H1 (cell line): ENCODE results near the gene GTF2H3. TPM values are rescaled to one million over a fixed set of nuclear protein-coding genes. Genes with fewer than 3 reads are reported as not detected.

ENCODE experiments used
- CTCF ChIA-PET: fragments of 300-600 bp; sonication (Branson Sonifier 250); formaldehyde crosslinking; loops from one replicate; lab custom pipeline; 2021; ENCODE audit not compliant: partially characterized antibody; lab: Charles Lee
- POLR2A ChIA-PET: fragments of 300-600 bp; sonication (Branson Sonifier 250); formaldehyde crosslinking; loops from one replicate; lab custom pipeline; 2021; ENCODE audit warnings: inconsistent platforms; ENCODE audit not compliant: partially characterized antibody; lab: Charles Lee
- DNase-seq, 2 experiments: peaks; one replicate each; pipeline versions ENCODE4 v3.0.0 to v3.0.0-alpha.2; 2010 to 2022; ENCODE audit warnings: low spot score in 2 of 2, low read depth in 1 of 2, mixed read lengths in 1 of 2
- FAIRE-seq: peaks from 2 replicates; lab custom pipeline; 2011; peaks lifted over from hg19 to GRCh38; lab: Jason Lieb, UNC
- H2AFZ ChIP-seq: 2 replicates; pipeline ENCODE4 v1.8.1; 2012; ENCODE audit warnings: low read length, inconsistent platforms
- H2AK5ac ChIP-seq: 2 replicates; pipeline ENCODE4 v1.6.1; 2013; ENCODE audit warnings: low read depth, low read length
- H2BK120ac ChIP-seq: replicated peaks from 2 replicates; pipeline ENCODE3; 2013; ENCODE audit warnings: low read depth, low read length, inconsistent platforms
- H2BK12ac ChIP-seq: 2 replicates; pipeline ENCODE4 v1.6.1; 2013; ENCODE audit warnings: low read depth, low read length
- H2BK15ac ChIP-seq: 2 replicates; pipeline ENCODE4 v1.6.1; 2013; ENCODE audit warnings: low read length
- H2BK20ac ChIP-seq: 2 replicates; pipeline ENCODE4 v1.6.1; 2013; ENCODE audit warnings: low read length
- H2BK5ac ChIP-seq: 2 replicates; pipeline ENCODE4 v1.6.1; 2013; ENCODE audit warnings: low read depth, low read length
- H3K14ac ChIP-seq: 2 replicates; pipeline ENCODE4 v1.6.1; 2013; ENCODE audit warnings: inconsistent platforms; ENCODE audit not compliant: insufficient read length
- H3K18ac ChIP-seq: 2 replicates; pipeline ENCODE4 v1.6.1; 2013; ENCODE audit warnings: low read length; ENCODE audit errors: extremely low read depth
- H3K23ac ChIP-seq: 2 replicates; pipeline ENCODE4 v1.6.1; 2013; ENCODE audit warnings: inconsistent platforms; ENCODE audit not compliant: insufficient read length
- H3K23me2 ChIP-seq: 2 replicates; pipeline ENCODE4 v1.6.1; 2013; ENCODE audit warnings: low read depth, low read length
- H3K27ac ChIP-seq: 2 replicates; pipeline ENCODE4 v1.6.1; 2011; ENCODE audit warnings: low read depth, low read length, inconsistent platforms
- H3K27me3 ChIP-seq, 4 experiments: replicated peaks in 1 of 4; 1 replicate in 1 of 4; 2 replicates in 3 of 4; pipeline versions ENCODE4 v1.6.1 to v1.8.1; 2011 to 2013; ENCODE audit warnings: low read length in 3 of 4, mild to moderate bottlenecking in 3 of 4, inconsistent platforms in 2 of 4, mixed read lengths in 2 of 4, moderate library complexity in 1 of 4; ENCODE audit not compliant: control insufficient read depth in 3 of 4, insufficient read depth in 3 of 4; ENCODE audit errors: extremely low read depth in 1 of 4
- H3K36me3 ChIP-seq, 4 experiments: 2 replicates each; pipeline versions ENCODE4 v1.6.1 to v1.8.1; 2011 to 2013; ENCODE audit warnings: mild to moderate bottlenecking in 4 of 4, low read length in 3 of 4, moderate library complexity in 2 of 4, control low read depth in 1 of 4, inconsistent platforms in 1 of 4; ENCODE audit not compliant: insufficient read depth in 4 of 4, control insufficient read depth in 2 of 4
- H3K4ac ChIP-seq: replicated peaks from 2 replicates; pipeline ENCODE3; 2013; ENCODE audit warnings: low read length, low read depth, mixed read lengths, inconsistent platforms; ENCODE audit not compliant: insufficient read length
- H3K4me1 ChIP-seq, 4 experiments: replicated peaks in 1 of 4; 1 replicate in 1 of 4; 2 replicates in 3 of 4; pipeline versions ENCODE4 v1.6.1 to v1.8.1; 2011 to 2013; ENCODE audit warnings: low read length in 3 of 4, inconsistent platforms in 2 of 4, mixed read lengths in 1 of 4; ENCODE audit not compliant: insufficient read depth in 4 of 4, control insufficient read depth in 3 of 4
- H3K4me2 ChIP-seq, 2 experiments: 2 replicates each; pipeline versions ENCODE4 v1.6.1 to v1.8.1; 2011 to 2013; ENCODE audit warnings: low read depth in 2 of 2, low read length in 2 of 2, control low read depth in 1 of 2, inconsistent platforms in 1 of 2, mild to moderate bottlenecking in 1 of 2; ENCODE audit not compliant: insufficient read depth in 1 of 2
- H3K4me3 ChIP-seq, 4 experiments: fragments of 200-600, 300-600 bp in 1 of 4; sonication (generic), shearing (Covaris generic), sonication (Bioruptor Twin) in 1 of 4; 2 replicates each; pipeline versions ENCODE4 v1.5.1 to v1.8.1; 2011 to 2016; ENCODE audit warnings: low read length in 4 of 4, low read depth in 3 of 4, control low read depth in 2 of 4, inconsistent platforms in 2 of 4, mild to moderate bottlenecking in 2 of 4, mixed read lengths in 1 of 4, moderate library complexity in 1 of 4; ENCODE audit not compliant: insufficient read depth in 2 of 4; ENCODE audit errors: extremely low read depth in 1 of 4
- H3K56ac ChIP-seq: replicated peaks from 2 replicates; pipeline ENCODE3; 2013; ENCODE audit warnings: low read depth, mild to moderate bottlenecking, mixed read lengths, low read length, inconsistent platforms; ENCODE audit not compliant: insufficient read length
- H3K79me1 ChIP-seq: 2 replicates; pipeline ENCODE4 v1.6.1; 2013; ENCODE audit warnings: low read depth, low read length, control low read depth
- H3K79me2 ChIP-seq, 2 experiments: 2 replicates each; pipeline versions ENCODE4 v1.6.1 to v1.8.1; 2012 to 2013; ENCODE audit warnings: low read length in 2 of 2, mild to moderate bottlenecking in 2 of 2, inconsistent platforms in 1 of 2; ENCODE audit not compliant: insufficient read depth in 2 of 2, control insufficient read depth in 1 of 2
- H3K9ac ChIP-seq, 4 experiments: replicated peaks in 1 of 4; 1 replicate in 1 of 4; 2 replicates in 3 of 4; pipeline versions ENCODE4 v1.6.1 to v1.8.1; 2011 to 2013; ENCODE audit warnings: low read depth in 3 of 4, low read length in 3 of 4, control low read depth in 2 of 4, mild to moderate bottlenecking in 2 of 4, moderate library complexity in 2 of 4, inconsistent platforms in 1 of 4; ENCODE audit errors: extremely low read depth in 1 of 4
- H3K9me3 ChIP-seq, 2 experiments: 2 replicates each; pipeline versions ENCODE4 v1.6.1 to v1.8.1; 2012 to 2013; ENCODE audit warnings: mild to moderate bottlenecking in 2 of 2, moderate library complexity in 2 of 2, control low read depth in 1 of 2, inconsistent platforms in 1 of 2, low read depth in 1 of 2, low read length in 1 of 2, mixed read lengths in 1 of 2; ENCODE audit not compliant: insufficient read depth in 2 of 2
- H4K20me1 ChIP-seq, 2 experiments: replicated peaks in 1 of 2; 2 replicates each; pipeline versions ENCODE3 to v1.8.1; 2011 to 2013; ENCODE audit warnings: inconsistent platforms in 2 of 2, low read length in 2 of 2, mild to moderate bottlenecking in 1 of 2; ENCODE audit not compliant: insufficient read depth in 2 of 2, control insufficient read depth in 1 of 2
- H4K5ac ChIP-seq: 2 replicates; pipeline ENCODE4 v1.6.1; 2013; ENCODE audit warnings: low read length, low read depth, mixed read lengths, inconsistent platforms; ENCODE audit not compliant: insufficient read length
- H4K8ac ChIP-seq: 2 replicates; pipeline ENCODE4 v1.8.0; 2013; ENCODE audit warnings: mild to moderate bottlenecking, moderate library complexity, low read length, inconsistent platforms; ENCODE audit not compliant: insufficient read depth; ENCODE audit errors: extremely low read depth
- H4K91ac ChIP-seq: replicated peaks from 2 replicates; pipeline ENCODE3; 2013; ENCODE audit warnings: low read length, mixed read lengths, inconsistent platforms; ENCODE audit not compliant: insufficient read length
- ASH2L ChIP-seq: fragments of 200-600, 300-600 bp; sonication (generic); IDR thresholded peaks from one replicate; pipeline ENCODE4 v1.7.1; 2017; ENCODE audit warnings: low read length
- CBX5 ChIP-seq: fragments of 300-800, 300-1000 bp; sonication (generic); IDR thresholded peaks from 2 replicates; pipeline ENCODE4 v1.7.1; 2016; ENCODE audit warnings: antibody characterized with exemption, low read length, low read depth
- E2F6 ChIP-seq: IDR thresholded peaks from 2 replicates; pipeline ENCODE4 v1.6.1; 2012; ENCODE audit warnings: inconsistent platforms
- JUND ChIP-seq: IDR thresholded peaks from 2 replicates; pipeline ENCODE4 v1.6.1; 2011; ENCODE audit warnings: mild to moderate bottlenecking, improper control_type of control experiment, low read length
- KDM5A ChIP-seq: fragments of 200-600 bp; IDR thresholded peaks from 2 replicates; pipeline ENCODE4 v1.7.1; 2012; ENCODE audit warnings: mild to moderate bottlenecking, low read length, inconsistent platforms, mixed read lengths
- MAFK ChIP-seq: IDR thresholded peaks from 2 replicates; pipeline ENCODE4 v1.6.1; 2012; ENCODE audit warnings: low read depth, mild to moderate bottlenecking, improper control_type of control experiment, low read length
- MAX ChIP-seq: IDR thresholded peaks from 2 replicates; pipeline ENCODE4 v1.6.1; 2012; ENCODE audit warnings: inconsistent platforms
- NANOG ChIP-seq: IDR thresholded peaks from 2 replicates; pipeline ENCODE4 v1.6.1; 2011; ENCODE audit warnings: low read length, low read depth, mild to moderate bottlenecking, inconsistent platforms; ENCODE audit not compliant: insufficient read depth, poor library complexity, severe bottlenecking
- PHF8 ChIP-seq: fragments of 200-600 bp; sonication (generic); conservative IDR thresholded peaks from 2 replicates; pipeline ENCODE4 v1.7.1; 2012; ENCODE audit warnings: low read depth, mild to moderate bottlenecking, inconsistent platforms, low read length, moderate library complexity
- RAD21 ChIP-seq, 2 experiments: IDR thresholded peaks in 1 of 2; conservative IDR thresholded peaks in 1 of 2; 2 replicates each; pipeline ENCODE4 v1.6.1; 2011; ENCODE audit warnings: low read depth in 2 of 2, low read length in 2 of 2, improper control_type of control experiment in 1 of 2, inconsistent platforms in 1 of 2, mild to moderate bottlenecking in 1 of 2, moderate library complexity in 1 of 2
- RFX5 ChIP-seq: IDR thresholded peaks from 2 replicates; pipeline ENCODE4 v1.6.1; 2011; ENCODE audit warnings: low read depth, low read length, improper control_type of control experiment, borderline replicate concordance
- SIN3A ChIP-seq, 2 experiments: IDR thresholded peaks in 1 of 2; conservative IDR thresholded peaks in 1 of 2; 2 replicates each; pipeline ENCODE4 v1.6.1; 2011 to 2012; ENCODE audit warnings: low read length in 2 of 2, improper control_type of control experiment in 1 of 2, low read depth in 1 of 2, mild to moderate bottlenecking in 1 of 2
- SIX5 ChIP-seq: IDR thresholded peaks from 2 replicates; pipeline ENCODE4 v1.6.1; 2011; ENCODE audit warnings: mild to moderate bottlenecking, low read depth, low read length
- WGBS, 2 experiments: shearing (Covaris generic) in 1 of 2; methylation state at CpG; one replicate each; pipeline versions ENCODE4 v1.1.6 to v1.1.7; 2013 to 2015; ENCODE audit warnings: low lambda C conversion rate in 2 of 2, mixed read lengths in 2 of 2, inconsistent platforms in 1 of 2, low coverage in 1 of 2, missing lambda C conversion rate in 1 of 2; ENCODE audit not compliant: insufficient replicate concordance in 2 of 2, insufficient coverage in 1 of 2, insufficient read length in 1 of 2; ENCODE audit errors: extremely low coverage in 1 of 2, missing lambda C conversion rate in 1 of 2; 5-methylcytosine and 5-hydroxymethylcytosine counted together
- polyA plus RNA-seq, 7 experiments: library from polyadenylated mRNA; depleted of rRNA in 3 of 7; stranded (reverse) in 5 of 7; unstranded in 2 of 7; fragments of >200 nt in 5 of 7; fragments of 200-250 nt in 2 of 7; gene quantifications; 1 replicate in 5 of 7; 2 replicates in 1 of 7; 4 replicates in 1 of 7; pipeline versions ENCODE4 v1.2.1 to v1.2.3, GENCODE V29; 2011 to 2013; ENCODE audit warnings: missing spikeins in 2 of 7, mixed read lengths in 2 of 7
- total RNA-seq: library from RNA; stranded (reverse); fragmentation: NEBNext Ultra II Directional; extraction: Animal tissue kit (Norgen Biotek cat#: 25700); gene quantifications from 2 replicates; pipeline ENCODE4 v1.2.1, GENCODE V29; 2021

Gene GTF2H3
- total and polyA plus RNA-seq, 2 of the 8 experiments (the other 6 are each of a cell fraction or from before 2014, with no cell fraction given), result 21.0 to 32.1 TPM

DNA sequence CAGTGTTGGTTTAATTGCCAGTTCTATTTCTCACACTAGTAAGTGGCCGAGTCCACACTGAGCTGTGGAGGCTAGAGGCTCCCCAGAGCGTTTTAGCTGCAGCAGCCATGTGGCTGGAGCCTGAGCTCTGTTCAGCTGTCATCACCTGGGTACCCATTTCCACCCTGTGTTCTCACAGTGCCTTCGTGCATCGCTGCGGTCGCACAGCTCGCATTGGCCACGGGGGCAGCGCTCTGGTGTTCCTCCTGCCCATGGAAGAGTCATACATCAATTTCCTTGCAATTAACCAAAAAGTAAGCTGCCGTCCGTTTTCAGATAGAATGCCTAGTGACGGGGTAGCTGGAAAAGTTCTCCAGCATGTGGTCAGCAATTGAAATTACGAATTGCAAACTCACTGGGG lies 16.0 kb upstream of the GTF2H3 start:
- no peak overlapping the region for H3K14ac ChIP-seq
- H4K5ac ChIP-seq, result no peak overlapping the region
- no peak overlapping the region for H2BK15ac ChIP-seq
- H3K36me3 ChIP-seq, result peaks cover 46 to 90% (median 82%) of the 10 kb centered on the region in 4 experiments
- H3K27me3 ChIP-seq, result no peaks in the 10 kb centered on the region
- FAIRE-seq, result no peak
- H3K4ac ChIP-seq, result no peak overlapping the region
- POLR2A ChIA-PET, result interaction anchor here (1.2 to 5.3 kb wide), 3 partner anchors 9 to 15 kb away, joined by 3 to 25 read pairs (median 10); partner anchors contain the start of gene DDX55
- H4K8ac ChIP-seq, result no peak overlapping the region
- H3K79me1 ChIP-seq, result no peaks in the 10 kb centered on the region; the same call in 1 of the 2 replicates
- no peak overlapping the region for H2BK12ac ChIP-seq
- no peak overlapping the region for H3K4me3 ChIP-seq
- no peaks in the 10 kb centered on the region for H3K9me3 ChIP-seq
- H4K20me1 ChIP-seq, result peaks cover 7 to 8% of the 10 kb centered on the region in 2 experiments
- H3K4me2 ChIP-seq, result no peak overlapping the region
- CTCF ChIA-PET, result interaction anchor here (1.1 to 2.7 kb wide), 5 partner anchors 10 to 145 kb away, joined by 3 to 17 read pairs (median 4); no protein-coding TSS in a partner anchor
- H3K18ac ChIP-seq, result no peak overlapping the region
- no peak for DNase-seq
- H2BK5ac ChIP-seq, result no peak overlapping the region
- no peak overlapping the region for H2BK20ac ChIP-seq
- no peak overlapping the region for H4K91ac ChIP-seq
- 88% methylated on average over 13 of the region's 13 CpGs; no CpG with 5 or more reads in 1 of the 2 experiments for WGBS, 2 experiments
- no peak overlapping the region for H3K23ac ChIP-seq
- no peaks in the 10 kb centered on the region for H3K4me1 ChIP-seq
- no peaks in the 10 kb centered on the region for H3K79me2 ChIP-seq
- no peak overlapping the region for H3K56ac ChIP-seq
- no peak overlapping the region for H3K27ac ChIP-seq
- H3K9ac ChIP-seq, result no peak overlapping the region
- no peak overlapping the region for H2BK120ac ChIP-seq
- H3K23me2 ChIP-seq, result no peaks in the 10 kb centered on the region
- H2AFZ ChIP-seq, result no peak overlapping the region
- no peak overlapping the region for H2AK5ac ChIP-seq
- TF ChIP-seq RFX5 (no peak), CBX5 (no peak), MAX (no peak), NANOG (no peak), E2F6 (no peak), ASH2L (no peak), RAD21 (IDR thresholded peaks at IDR 0.05 in 1 of 2, conservative IDR thresholded peaks at IDR 0.05 in 1 of 2; ENCODE audit: low read depth in 2 of 2, low read length in 2 of 2) (no peak), MAFK (no peak), SIN3A (conservative IDR thresholded peaks at IDR 0.05 in 1 of 2, IDR thresholded peaks at IDR 0.05 in 1 of 2; ENCODE audit: low read depth in 1 of 2, low read length in 2 of 2) (no peak), JUND (no peak), KDM5A (no peak), PHF8 (no peak), SIX5 (no peak)
